Esophagus squamous epithelium (tissue), 5 donors: ENCODE measurements around the gene C16orf74. TPM values are rescaled to one million over a fixed set of nuclear protein-coding genes. Genes with fewer than 3 reads are reported as not detected.

Experiments used
- DNase-seq: peaks from one replicate; lab custom pipeline; 2025; lab: John Stamatoyannopoulos, UW
- H3K27ac ChIP-seq, 4 donors: fragments of 200-600 bp; sonication (generic); one replicate each; pipeline ENCODE4 v1.5.1; 2016 to 2019; ENCODE audit warnings: mild to moderate bottlenecking in 1 of 4
- H3K27me3 ChIP-seq, 4 donors: fragments of 200-600 bp; sonication (generic); 1 replicate in 3 of 4; 2 replicates in 1 of 4; pipeline versions ENCODE4 v1.5.1 to v1.6.0; 2017 to 2021; ENCODE audit warnings: antibody characterized with exemption in 1 of 4
- H3K36me3 ChIP-seq, 3 donors: fragments of 200-600 bp; sonication (generic); one replicate each; pipeline ENCODE4 v1.5.1; 2016 to 2019
- H3K4me1 ChIP-seq, 3 donors: fragments of 200-600 bp; sonication (generic); one replicate each; pipeline ENCODE4 v1.5.1; 2017 to 2019
- H3K4me3 ChIP-seq, 4 donors: fragments of 200-600 bp; sonication (generic); 1 replicate in 3 of 4; 2 replicates in 1 of 4; pipeline ENCODE4 v1.5.1; 2016 to 2019; ENCODE audit warnings: mild to moderate bottlenecking in 2 of 4, moderate library complexity in 1 of 4
- H3K9me3 ChIP-seq, 3 donors: fragments of 200-600 bp; sonication (generic); one replicate each; pipeline ENCODE4 v1.5.1; 2016 to 2019
- CTCF ChIP-seq, 6 experiments: fragments of 450-650 bp in 4 of 6; fragments of 200-600 bp in 2 of 6; sonication (generic) in 2 of 6; IDR thresholded peaks; one replicate each; pipeline ENCODE4 v1.5.1; 2016 to 2019; ENCODE audit warnings: antibody characterized with exemption in 6 of 6, mild to moderate bottlenecking in 4 of 6, moderate library complexity in 4 of 6
- POLR2A ChIP-seq, 4 donors: fragments of 450-650 bp; IDR thresholded peaks; one replicate each; pipeline ENCODE4 v1.6.1; 2017; ENCODE audit warnings: antibody characterized with exemption in 4 of 4, mild to moderate bottlenecking in 4 of 4, moderate library complexity in 3 of 4
- WGBS, 2 donors: methylation state at CpG; one replicate each; pipeline ENCODE4 v1.1.5; 2018; 5-methylcytosine and 5-hydroxymethylcytosine counted together
- intact Hi-C: fragments of 100-400 bp; cut with DNase I; formaldehyde crosslinking; loops from one replicate; pipeline ENCODE4 v1.15.0; 2022
- total RNA-seq, 4 donors: library from RNA; depleted of rRNA; stranded (reverse); fragments of >200 nt; gene quantifications; one replicate each; pipeline ENCODE4 v1.1.0, GENCODE V29; 2016
- donor health status: DM: yes; HTN: yes; CAD: no.

The C16orf74 gene
- total RNA-seq, 4 donors from 2014 or later = 3.8 to 24.8 (median 6.4) TPM

DNA sequence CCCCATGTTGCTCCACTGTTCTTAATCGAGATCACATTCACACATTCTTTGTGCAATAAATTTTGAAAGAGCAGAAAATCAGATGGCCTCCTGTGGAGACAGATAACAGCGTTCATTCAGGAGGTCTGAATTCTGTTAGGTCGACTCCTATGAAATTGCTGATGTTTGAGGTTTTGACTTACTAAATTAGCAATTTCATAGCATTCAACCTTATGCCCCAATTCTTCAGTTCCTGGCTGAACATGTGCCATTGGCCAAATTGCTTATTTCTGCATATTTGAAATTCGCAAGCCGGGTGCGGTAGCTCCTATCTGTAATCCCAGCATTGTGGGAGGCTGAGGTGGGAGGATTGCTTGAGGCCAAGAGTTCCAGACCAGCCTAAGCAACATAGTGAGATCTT is 22.1 kb upstream of the C16orf74 start:
- Histone ChIP-seq H3K27ac (no peak overlapping the region), H3K4me3 (no peak overlapping the region), H3K27me3 (no peaks in the 10 kb centered on the region), H3K36me3 (peaks cover 0 to 16% (median 0%) of the 10 kb centered on the region in 3 donors), H3K4me1 (peaks cover 0 to 12% (median 9%) of the 10 kb centered on the region in 3 donors), H3K9me3 (no peaks in the 10 kb centered on the region)
- 92 to 94% methylated on average over 6 of the region's 6 CpGs for WGBS, 2 donors
- no peak for TF ChIP-seq POLR2A (IDR thresholded peaks at IDR 0.05)
- TF ChIP-seq CTCF (IDR thresholded peaks at IDR 0.05) = no peak
- no peak for DNase-seq
- intact Hi-C loops = no loop called here

DNA sequence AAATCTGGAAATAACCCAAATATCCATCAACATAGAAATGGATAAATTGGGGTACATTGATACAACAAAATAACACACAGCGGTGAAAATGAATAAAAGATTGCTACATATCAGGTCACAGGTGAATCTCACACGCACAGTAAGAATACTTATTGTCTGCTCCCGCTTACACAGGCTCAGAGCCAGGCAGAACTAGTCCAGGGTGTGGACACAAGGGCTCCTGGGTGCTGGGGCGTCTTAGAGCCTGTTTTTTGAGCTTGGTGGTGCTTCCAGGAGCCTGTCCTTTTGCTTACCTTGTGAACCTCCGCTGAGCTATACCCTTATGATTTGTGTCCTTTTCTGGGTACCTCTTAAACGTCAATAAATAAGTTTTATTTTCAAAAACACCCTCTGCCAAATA is 19.8 kb upstream of the C16orf74 start:
- peaks cover 0 to 9% (median 0%) of the 10 kb centered on the region in 4 donors for H3K27me3 ChIP-seq
- peaks cover 0 to 9% (median 5%) of the 10 kb centered on the region in 3 donors for H3K4me1 ChIP-seq
- WGBS, 2 donors = 57 to 86% methylated on average over 6 of the region's 6 CpGs
- H3K9me3 ChIP-seq = no peaks in the 10 kb centered on the region
- H3K36me3 ChIP-seq = peaks cover 0 to 9% (median 0%) of the 10 kb centered on the region in 3 donors
- no peak overlapping the region for H3K4me3 ChIP-seq
- no peak overlapping the region for H3K27ac ChIP-seq
- no peak for DNase-seq
- no peak for TF ChIP-seq POLR2A (IDR thresholded peaks at IDR 0.05)
- TF ChIP-seq CTCF (IDR thresholded peaks at IDR 0.05) = no peak
- intact Hi-C loops = no loop called here

GRCh38 chr16:85768199-85768598 is 17.3 kb upstream of the C16orf74 start:
- intact Hi-C loops = no loop called here
- 31% methylated on average over 2 of the region's 2 CpGs; no CpG with 5 or more reads in 1 of the 2 donors for WGBS, 2 donors
- TF ChIP-seq POLR2A (IDR thresholded peaks at IDR 0.05) (no peak), CTCF (IDR thresholded peaks at IDR 0.05) (no peak)

GRCh38 chr16:85767531-85767930 is 16.6 kb upstream of the C16orf74 start:
- no peak overlapping the region for H3K27ac ChIP-seq
- no peaks in the 10 kb centered on the region for H3K9me3 ChIP-seq
- 31 to 38% methylated on average over 6 to 8 of the region's 8 CpGs for WGBS, 2 donors
- H3K27me3 ChIP-seq = peaks cover 0 to 37% (median 0%) of the 10 kb centered on the region in 4 donors
- no peak overlapping the region for H3K4me3 ChIP-seq
- no peak for TF ChIP-seq POLR2A (IDR thresholded peaks at IDR 0.05)
- TF ChIP-seq CTCF (IDR thresholded peaks at IDR 0.05) = no peak
- no peak for DNase-seq
- H3K4me1 ChIP-seq = peaks cover 0 to 9% (median 5%) of the 10 kb centered on the region in 3 donors
- intact Hi-C loops = no loop called here
- no peaks in the 10 kb centered on the region for H3K36me3 ChIP-seq

More at GRCh38 chr16:85768199-85768598, 17.3 kb upstream of the C16orf74 start:
- no peak for DNase-seq
- H3K27me3 ChIP-seq = peaks cover 0 to 30% (median 0%) of the 10 kb centered on the region in 4 donors
- H3K4me1 ChIP-seq = peaks cover 0 to 9% (median 5%) of the 10 kb centered on the region in 3 donors
- H3K9me3 ChIP-seq = no peaks in the 10 kb centered on the region
- no peak overlapping the region for H3K27ac ChIP-seq
- no peak overlapping the region for H3K4me3 ChIP-seq
- no peaks in the 10 kb centered on the region for H3K36me3 ChIP-seq

DNA sequence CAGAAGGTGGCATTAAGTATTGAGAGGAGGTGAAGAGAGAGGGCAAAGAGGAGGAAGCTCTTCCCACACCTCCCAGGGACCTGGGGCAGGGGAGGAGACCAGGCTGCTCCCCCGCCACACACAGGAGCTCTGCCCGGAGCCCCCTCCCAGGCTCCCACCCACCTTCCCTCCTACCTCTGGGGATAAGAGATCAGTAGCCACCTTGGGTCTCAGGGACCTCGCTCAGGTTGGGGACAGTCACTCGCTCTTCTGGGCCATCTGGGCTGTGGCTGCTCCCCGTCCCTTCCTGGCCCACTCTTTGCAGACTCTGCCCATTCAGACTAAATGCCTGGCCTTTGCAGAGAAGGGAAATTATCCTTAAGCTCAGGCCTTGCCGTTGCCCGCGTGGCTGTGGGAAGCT is 14.9 kb upstream of the C16orf74 start:
- H3K9me3 ChIP-seq = no peaks in the 10 kb centered on the region
- peaks cover 0 to 9% (median 5%) of the 10 kb centered on the region in 3 donors for H3K4me1 ChIP-seq
- 60 to 81% methylated on average over 4 to 8 of the region's 8 CpGs for WGBS, 2 donors
- H3K27me3 ChIP-seq = peaks cover 0 to 55% (median 0%) of the 10 kb centered on the region in 4 donors
- H3K36me3 ChIP-seq = no peaks in the 10 kb centered on the region
- no peak overlapping the region for H3K27ac ChIP-seq
- intact Hi-C loops = no loop called here
- TF ChIP-seq CTCF (IDR thresholded peaks at IDR 0.05) (no peak), POLR2A (IDR thresholded peaks at IDR 0.05) (no peak)
- H3K4me3 ChIP-seq = no peak overlapping the region
- DNase-seq = no peak
